Activated B cell treated with CpG ODN at 0.5 μM for 24 hours (primary cell): ENCODE measurements around the gene PCBP1. TPM values are rescaled to one million over a fixed set of nuclear protein-coding genes. Genes with fewer than 3 reads are reported as not detected.

ENCODE experiments used
- ATAC-seq: fragments of 200-7000 bp; cut with Tn5 transposase; one replicate; pipeline ENCODE4 v1.10.0; 2021; ENCODE audit warnings: low read depth, mild to moderate bottlenecking, moderate library complexity
- CTCF ChIA-PET: fragments of 350-600 bp; sonication (Branson Sonifier 250); formaldehyde crosslinking; loops from one replicate; lab custom pipeline; 2021; ENCODE audit warnings: antibody characterized with exemption; lab: Charles Lee
- POLR2A ChIA-PET: fragments of 350-600 bp; sonication (Branson Sonifier 250); formaldehyde crosslinking; loops from one replicate; lab custom pipeline; 2021; ENCODE audit warnings: antibody characterized with exemption; lab: Charles Lee
- DNase-seq: peaks from one replicate; pipeline ENCODE4 v3.0.0; 2022
- H3K27ac Mint-ChIP-seq: one replicate; pipeline ENCODE4 v1.8.0; 2020; ENCODE audit warnings: mixed read lengths
- H3K27me3 Mint-ChIP-seq: one replicate; pipeline ENCODE4 v1.8.0; 2021; ENCODE audit warnings: mixed read lengths
- H3K36me3 Mint-ChIP-seq: one replicate; pipeline ENCODE4 v1.8.0; 2021; ENCODE audit warnings: low read depth, mixed read lengths
- H3K4me1 Mint-ChIP-seq: one replicate; pipeline ENCODE4 v1.8.0; 2021; ENCODE audit warnings: mixed read lengths
- H3K4me3 Mint-ChIP-seq: one replicate; pipeline ENCODE4 v1.8.0; 2020; ENCODE audit warnings: mild to moderate bottlenecking, mixed read lengths
- H3K9me3 Mint-ChIP-seq: one replicate; pipeline ENCODE4 v1.8.0; 2020; ENCODE audit warnings: mixed read lengths
- CTCF ChIP-seq: fragments of 200-600 bp; IDR thresholded peaks from one replicate; pipeline ENCODE4 v1.8.0; 2022; ENCODE audit warnings: antibody characterized with exemption, mild to moderate bottlenecking
- intact Hi-C: fragments of 100-400 bp; cut with micrococcal nuclease; formaldehyde crosslinking; loops from one replicate; pipeline ENCODE4 v1.15.1; 2024
- total RNA-seq: library from RNA; stranded (reverse); gene quantifications from 2 replicates; pipeline ENCODE4 v1.2.3, GENCODE V29; 2022

Gene PCBP1
- total RNA-seq, 1 donor from 2014 or later = 370 TPM

GRCh38 chr2:70085711-70086277 is 1.5 kb upstream of the PCBP1 start:
- ATAC-seq (no peak), DNase-seq (no peak)
- no peak for TF ChIP-seq CTCF
- peaks cover 59% of the 10 kb centered on the region for H3K4me1 Mint-ChIP-seq
- ChIA-PET CTCF (interaction anchor here (0.7 to 3.9 kb wide), 7 partner anchors 8 to 172 kb away, joined by 3 to 17 read pairs (median 5); partner anchors contain the start of gene MXD1), POLR2A (interaction anchor here (0.5 to 30.7 kb wide), 12 partner anchors 8 to 216 kb away, joined by 3 to 976 read pairs (median 88); partner anchors contain the start of genes C2orf42, FAM136A, MXD1 and PCYOX1)
- no peaks in the 10 kb centered on the region for H3K27me3 Mint-ChIP-seq
- H3K9me3 Mint-ChIP-seq = no peaks in the 10 kb centered on the region
- peak overlapping the region; percentile 100 for H3K27ac Mint-ChIP-seq
- peaks cover 55% of the 10 kb centered on the region for H3K36me3 Mint-ChIP-seq
- intact Hi-C loops = loop anchor here (1.0 to 2.0 kb wide), 5 partner anchors 47 to 207 kb away; partner anchors contain the start of genes C2orf42, SNRPG and TIA1
- peak overlapping the region; percentile 96 for H3K4me3 Mint-ChIP-seq

GRCh38 chr2:70086278-70086837 is 919 bp upstream of the PCBP1 start:
- Mint-ChIP-seq H3K36me3 (peaks cover 55% of the 10 kb centered on the region), H3K4me1 (peaks cover 64% of the 10 kb centered on the region), H3K4me3 (peak overlapping the region; percentile 96), H3K9me3 (no peaks in the 10 kb centered on the region), H3K27me3 (no peaks in the 10 kb centered on the region), H3K27ac (peak overlapping the region; percentile 100)
- ChIA-PET POLR2A (interaction anchor here (0.5 to 30.7 kb wide), 13 partner anchors 9 to 215 kb away, joined by 3 to 976 read pairs (median 82); partner anchors contain the start of genes C2orf42, FAM136A, MXD1 and SNRPG), CTCF (interaction anchor here (1.0 to 3.9 kb wide), 5 partner anchors 8 to 172 kb away, joined by 4 to 17 read pairs (median 5); partner anchors contain the start of gene MXD1)
- ATAC-seq = peak; percentile 24
- intact Hi-C loops = loop anchor here (1.0 to 2.0 kb wide), 5 partner anchors 46 to 206 kb away; partner anchors contain the start of genes C2orf42, SNRPG and TIA1
- TF ChIP-seq CTCF = no peak
- DNase-seq = peak; percentile 77

DNA sequence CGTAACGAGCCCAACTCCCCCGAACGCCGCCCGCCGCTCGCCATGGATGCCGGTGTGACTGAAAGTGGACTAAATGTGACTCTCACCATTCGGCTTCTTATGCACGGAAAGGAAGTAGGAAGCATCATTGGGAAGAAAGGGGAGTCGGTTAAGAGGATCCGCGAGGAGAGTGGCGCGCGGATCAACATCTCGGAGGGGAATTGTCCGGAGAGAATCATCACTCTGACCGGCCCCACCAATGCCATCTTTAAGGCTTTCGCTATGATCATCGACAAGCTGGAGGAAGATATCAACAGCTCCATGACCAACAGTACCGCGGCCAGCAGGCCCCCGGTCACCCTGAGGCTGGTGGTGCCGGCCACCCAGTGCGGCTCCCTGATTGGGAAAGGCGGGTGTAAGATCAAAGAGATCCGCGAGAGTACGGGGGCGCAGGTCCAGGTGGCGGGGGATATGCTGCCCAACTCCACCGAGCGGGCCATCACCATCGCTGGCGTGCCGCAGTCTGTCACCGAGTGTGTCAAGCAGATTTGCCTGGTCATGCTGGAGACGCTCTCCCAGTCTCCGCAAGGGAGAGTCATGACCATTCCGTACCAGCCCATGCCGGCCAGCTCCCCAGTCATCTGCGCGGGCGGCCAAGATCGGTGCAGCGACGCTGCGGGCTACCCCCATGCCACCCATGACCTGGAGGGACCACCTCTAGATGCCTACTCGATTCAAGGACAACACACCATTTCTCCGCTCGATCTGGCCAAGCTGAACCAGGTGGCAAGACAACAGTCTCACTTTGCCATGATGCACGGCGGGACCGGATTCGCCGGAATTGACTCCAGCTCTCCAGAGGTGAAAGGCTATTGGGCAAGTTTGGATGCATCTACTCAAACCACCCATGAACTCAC is 673 bp downstream of the PCBP1 start:
- TF ChIP-seq CTCF = no peak
- ChIA-PET CTCF (interaction anchor here (0.6 to 1.6 kb wide), 5 partner anchors 12 to 55 kb away, joined by 3 to 6 read pairs (median 5); no protein-coding TSS in a partner anchor), POLR2A (interaction anchor here (1.4 to 30.7 kb wide), 10 partner anchors 7 to 205 kb away, joined by 7 to 976 read pairs (median 102); partner anchors contain the start of genes C2orf42, MXD1 and SNRPG)
- ATAC-seq = no peak
- Mint-ChIP-seq H3K4me1 (peaks cover 72% of the 10 kb centered on the region), H3K27ac (peak overlapping the region; percentile 100), H3K4me3 (peak overlapping the region; percentile 96), H3K27me3 (no peaks in the 10 kb centered on the region), H3K9me3 (no peaks in the 10 kb centered on the region), H3K36me3 (peaks cover 54% of the 10 kb centered on the region)
- peak; percentile 40 for DNase-seq
- intact Hi-C loops = loop anchor here (1.0 to 2.0 kb wide), 5 partner anchors 7 to 205 kb away; partner anchors contain the start of genes SNRPG and TIA1

GRCh38 chr2:70088598-70089219 is 1.4 kb downstream of the PCBP1 start:
- ATAC-seq (no peak), DNase-seq (no peak)
- no peak for TF ChIP-seq CTCF
- peak overlapping the region; percentile 96 for H3K4me3 Mint-ChIP-seq
- ChIA-PET CTCF (interaction anchor here (0.9 to 1.6 kb wide), 5 partner anchors 15 to 54 kb away, joined by 3 to 6 read pairs (median 5); no protein-coding TSS in a partner anchor), POLR2A (interaction anchor here (0.6 to 30.7 kb wide), 8 partner anchors 12 to 194 kb away, joined by 3 to 976 read pairs (median 152); partner anchors contain the start of genes C2orf42 and MXD1)
- H3K27me3 Mint-ChIP-seq = no peaks in the 10 kb centered on the region
- H3K9me3 Mint-ChIP-seq = no peaks in the 10 kb centered on the region
- peaks cover 50% of the 10 kb centered on the region for H3K36me3 Mint-ChIP-seq
- peak overlapping the region; percentile 100 for H3K27ac Mint-ChIP-seq
- H3K4me1 Mint-ChIP-seq = peaks cover 72% of the 10 kb centered on the region
- intact Hi-C loops = loop anchor here (1.0 kb wide), 1 partner anchor 20 kb away; no protein-coding TSS in a partner anchor
